C4-2B (cell line): ENCODE measurements around the gene CFAP298.
"Not testable (repeated sequence)": the region's sequence is repeated elsewhere in the genome, so short reads cannot be mapped to it uniquely, and the experiment has no call there.

Experiments used
- H3K27ac ChIP-seq: fragments of 450-650 bp; 2 replicates; pipeline ENCODE4 v1.5.1; 2017
- CTCF ChIP-seq: fragments of 450-650 bp; conservative IDR thresholded peaks from 2 replicates; pipeline ENCODE4 v1.5.1; 2017; ENCODE audit warnings: mild to moderate bottlenecking
- ZFX ChIP-seq: fragments of 450-650 bp; IDR thresholded peaks from 2 replicates; pipeline ENCODE4 v1.6.1; 2017

CFAP298 gene

GRCh38 chr21:32565856-32566465, 46.2 kb downstream of the CFAP298 start:
- TF ChIP-seq ZFX (no peak), CTCF (no peak)
- no peak overlapping the region for H3K27ac ChIP-seq

- H3K27ac ChIP-seq = no peak overlapping the region
- no peak for TF ChIP-seq ZFX
- no peak for TF ChIP-seq CTCF
These were observed 49.3 kb downstream of the CFAP298 start for GRCh38 chr21:32562915-32563314.

GRCh38 chr21:32562426-32562825, 49.8 kb downstream of the CFAP298 start:
- TF ChIP-seq ZFX (no peak), CTCF (peak; percentile 19)
- no peak overlapping the region for H3K27ac ChIP-seq

- not testable (repeated sequence) for H3K27ac ChIP-seq
These were observed 50.7 kb downstream of the CFAP298 start for GRCh38 chr21:32561476-32561875.

- no peak overlapping the region for H3K27ac ChIP-seq
These were observed 51.3 kb downstream of the CFAP298 start for GRCh38 chr21:32560896-32561295.

GRCh38 chr21:32559006-32559610, 53.1 kb downstream of the CFAP298 start:
- no peak overlapping the region for H3K27ac ChIP-seq
- no peak for TF ChIP-seq CTCF
- no peak for TF ChIP-seq ZFX

More at GRCh38 chr21:32560896-32561295, 51.3 kb downstream of the CFAP298 start:
- TF ChIP-seq CTCF = no peak
- no peak for TF ChIP-seq ZFX

GRCh38 chr21:32558106-32558505, 54.1 kb downstream of the CFAP298 start:
- TF ChIP-seq ZFX (no peak), CTCF (no peak)
- H3K27ac ChIP-seq = no peak overlapping the region
